LNCAP (cell line): Measurements from ENCODE around the gene FMN2.
A peak's percentile ranks its signal among the peaks of the same experiment; 100 is the strongest.

Source experiments
- CTCF ChIP-seq: fragments of 450-650 bp; IDR thresholded peaks from 2 replicates; pipeline ENCODE4 v1.5.1; 2017; ENCODE audit warnings: mild to moderate bottlenecking

The FMN2 gene

DNA sequence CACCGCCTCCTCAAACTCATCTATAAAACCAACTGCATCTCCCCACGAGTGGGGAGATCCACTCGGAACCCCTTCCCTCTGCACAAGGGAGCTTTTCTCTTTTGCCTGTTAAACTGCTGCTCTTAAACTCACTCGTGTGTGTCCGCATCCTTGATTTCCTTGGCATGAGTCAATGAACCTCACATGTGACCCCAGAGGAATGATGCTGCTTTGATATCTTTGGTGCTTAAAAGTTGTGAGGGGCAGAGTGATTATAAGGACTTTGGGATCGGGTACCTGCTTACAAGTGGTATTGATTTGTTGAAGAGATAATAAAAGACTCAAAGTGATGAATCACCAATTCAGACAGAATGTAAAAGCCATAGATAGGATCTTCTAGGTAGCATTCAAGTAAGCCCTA lies 394.9 kb downstream of the FMN2 start:
- no peak for TF ChIP-seq CTCF

DNA sequence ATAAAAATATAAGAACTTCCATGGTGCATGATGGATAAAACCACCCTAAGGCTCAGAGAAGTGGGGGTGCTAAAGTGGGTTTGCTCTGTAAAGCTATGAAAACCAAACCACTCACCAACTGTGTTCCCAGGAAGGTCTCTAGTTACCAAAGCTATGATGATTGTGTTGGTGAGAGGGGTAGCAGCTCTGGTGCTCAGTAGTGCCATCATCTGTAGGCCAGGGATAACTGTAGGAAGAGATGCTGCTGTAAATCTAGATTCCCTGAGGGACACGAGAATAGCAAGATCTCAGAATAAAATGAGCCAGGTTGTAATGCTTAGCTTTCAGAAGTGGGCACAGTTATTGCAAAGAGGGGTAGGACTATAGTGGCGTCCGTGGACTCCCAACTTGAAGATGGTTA lies 395.8 kb downstream of the FMN2 start:
- TF ChIP-seq CTCF = no peak

GRCh38 chr1:240491156-240491555 lies 399.5 kb downstream of the FMN2 start:
- no peak for TF ChIP-seq CTCF

DNA sequence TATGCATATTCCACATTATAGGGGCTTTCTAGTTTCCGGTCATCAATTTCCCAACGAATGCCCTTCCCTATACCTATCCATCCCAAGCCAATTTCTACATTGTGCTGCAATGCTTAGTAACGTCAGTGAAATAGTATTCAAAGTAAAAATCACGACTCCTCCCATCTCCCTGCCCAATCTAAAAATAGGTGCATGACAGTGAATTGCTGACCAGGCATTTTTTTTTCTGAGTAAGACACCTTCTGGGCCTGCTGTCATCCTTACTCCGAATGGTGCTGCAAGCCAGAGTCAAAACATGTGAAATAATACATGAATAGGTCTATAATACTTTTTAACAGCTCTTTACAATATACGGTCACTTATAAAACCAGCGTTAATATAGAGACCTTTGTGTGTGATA lies 400.1 kb downstream of the FMN2 start:
- TF ChIP-seq CTCF = no peak

GRCh38 chr1:240492832-240493440 lies 401.3 kb downstream of the FMN2 start:
- TF ChIP-seq CTCF = peak; percentile 51

DNA sequence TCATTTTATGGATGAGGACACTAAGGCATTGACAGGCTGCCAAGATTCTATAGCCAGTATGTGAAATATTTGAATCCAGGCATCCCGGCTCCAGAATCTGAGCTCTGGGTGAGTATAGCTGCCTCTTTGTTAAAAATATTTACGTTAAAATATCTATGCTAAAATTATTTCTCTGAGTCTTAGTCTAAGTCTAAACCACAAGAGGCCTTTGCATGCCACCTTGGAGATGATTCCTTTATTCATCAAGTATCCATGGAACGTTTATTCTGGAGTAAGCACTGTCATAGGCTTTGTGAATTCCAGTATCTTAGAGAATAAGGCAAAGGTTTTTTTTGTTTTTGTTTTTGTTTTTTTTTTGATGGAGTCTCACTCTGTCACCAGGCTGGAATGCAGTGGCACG lies 403.9 kb downstream of the FMN2 start:
- TF ChIP-seq CTCF = no peak

GRCh38 chr1:240496356-240496755 lies 404.7 kb downstream of the FMN2 start:
- TF ChIP-seq CTCF = no peak

DNA sequence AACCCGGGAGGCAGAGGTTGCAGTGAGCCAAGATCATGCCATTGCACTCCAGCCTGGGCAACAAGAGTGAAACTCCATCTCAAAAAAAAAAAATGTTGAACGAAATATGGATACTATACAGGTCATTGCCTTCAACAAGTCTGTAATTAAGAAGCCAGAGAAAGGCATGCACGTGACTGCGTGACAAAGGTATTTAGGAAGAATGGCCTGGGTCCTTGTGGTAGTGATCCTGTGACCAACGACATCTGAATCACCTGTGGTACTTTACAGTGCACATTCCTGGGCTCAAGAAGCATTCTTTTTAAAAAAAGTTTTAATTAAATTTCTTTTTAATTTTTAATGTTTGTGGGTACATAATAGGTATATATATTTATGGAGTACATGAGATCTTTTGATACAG lies 405.3 kb downstream of the FMN2 start:
- TF ChIP-seq CTCF = no peak
